ENCODE measurements around the gene ZNF862. TPM values are rescaled to one million over a fixed set of nuclear protein-coding genes. Genes with fewer than 3 reads are reported as not detected.

ZNF862 gene
- total RNA-seq, 4 donors from 2014 or later = 18.4 to 61.1 (median 22.1) TPM

GRCh38 chr7:149796287-149796860, 41.8 kb upstream of the ZNF862 start:
- no peaks in the 10 kb centered on the region for H3K4me1 ChIP-seq
- H3K4me3 ChIP-seq = no peak overlapping the region
- no peak for DNase-seq (ENCODE audit: low spot score in 2 of 2)
- H3K27ac ChIP-seq = no peak overlapping the region
- 90% methylated on average over 7 of the region's 19 CpGs for WGBS
- no peaks in the 10 kb centered on the region for H3K9me3 ChIP-seq
- no peaks in the 10 kb centered on the region for H3K36me3 ChIP-seq
- peaks cover 8% of the 10 kb centered on the region for H3K27me3 ChIP-seq
- TF ChIP-seq CTCF (IDR thresholded peaks at IDR 0.05) (no peak), POLR2AphosphoS5 (IDR thresholded peaks at IDR 0.05) (no peak), EP300 (IDR thresholded peaks at IDR 0.05) (no peak), POLR2A (IDR thresholded peaks at IDR 0.05) (no peak)

- H3K4me1 ChIP-seq = no peaks in the 10 kb centered on the region
- no peak for DNase-seq (ENCODE audit: low spot score in 2 of 2)
- H3K27me3 ChIP-seq = no peaks in the 10 kb centered on the region
- 100% methylated on average over 1 of the region's 7 CpGs for WGBS
- H3K27ac ChIP-seq = no peak overlapping the region
- TF ChIP-seq POLR2AphosphoS5 (IDR thresholded peaks at IDR 0.05) (no peak), EP300 (IDR thresholded peaks at IDR 0.05) (no peak), POLR2A (IDR thresholded peaks at IDR 0.05) (no peak), CTCF (IDR thresholded peaks at IDR 0.05) (no peak)
- no peaks in the 10 kb centered on the region for H3K9me3 ChIP-seq
- no peaks in the 10 kb centered on the region for H3K36me3 ChIP-seq
- no peak overlapping the region for H3K4me3 ChIP-seq
Observed at GRCh38 chr7:149797771-149798170, 40.4 kb upstream of the ZNF862 start.

GRCh38 chr7:149799397-149800168, 38.6 kb upstream of the ZNF862 start:
- DNase-seq (ENCODE audit: low spot score in 2 of 2) = no peak
- WGBS = 61% methylated on average over 8 of the region's 8 CpGs
- TF ChIP-seq POLR2AphosphoS5 (IDR thresholded peaks at IDR 0.05) (no peak), EP300 (IDR thresholded peaks at IDR 0.05) (no peak), CTCF (IDR thresholded peaks at IDR 0.05) (no peak), POLR2A (IDR thresholded peaks at IDR 0.05) (no peak)
- Histone ChIP-seq H3K27me3 (no peaks in the 10 kb centered on the region), H3K4me3 (no peak overlapping the region), H3K9me3 (no peaks in the 10 kb centered on the region), H3K36me3 (no peaks in the 10 kb centered on the region), H3K27ac (no peak overlapping the region), H3K4me1 (no peaks in the 10 kb centered on the region)

GRCh38 chr7:149800169-149800555, 38.0 kb upstream of the ZNF862 start:
- no peaks in the 10 kb centered on the region for H3K9me3 ChIP-seq
- H3K27ac ChIP-seq = no peak overlapping the region
- no peaks in the 10 kb centered on the region for H3K27me3 ChIP-seq
- no peak for DNase-seq (ENCODE audit: low spot score in 2 of 2)
- no peaks in the 10 kb centered on the region for H3K4me1 ChIP-seq
- WGBS = 94% methylated on average over 13 of the region's 13 CpGs
- H3K36me3 ChIP-seq = no peaks in the 10 kb centered on the region
- H3K4me3 ChIP-seq = no peak overlapping the region
- TF ChIP-seq EP300 (IDR thresholded peaks at IDR 0.05) (no peak), POLR2AphosphoS5 (IDR thresholded peaks at IDR 0.05) (no peak), POLR2A (IDR thresholded peaks at IDR 0.05) (no peak), CTCF (IDR thresholded peaks at IDR 0.05) (no peak)

- Histone ChIP-seq H3K27ac (no peak overlapping the region), H3K4me1 (no peaks in the 10 kb centered on the region), H3K9me3 (no peaks in the 10 kb centered on the region), H3K4me3 (no peak overlapping the region), H3K27me3 (peaks cover under 1% of the 10 kb centered on the region), H3K36me3 (no peaks in the 10 kb centered on the region)
- TF ChIP-seq POLR2A (IDR thresholded peaks at IDR 0.05) (no peak), POLR2AphosphoS5 (IDR thresholded peaks at IDR 0.05) (no peak), EP300 (IDR thresholded peaks at IDR 0.05) (no peak), CTCF (IDR thresholded peaks at IDR 0.05) (no peak)
- DNase-seq (ENCODE audit: low spot score in 2 of 2) = no peak
- 97% methylated on average over 2 of the region's 2 CpGs for WGBS
Observed at GRCh38 chr7:149801002-149801566, 37.1 kb upstream of the ZNF862 start.
